Measurements from ENCODE around the gene FANCL.

- TF ChIP-seq CTCF (IDR thresholded peaks at IDR 0.05) (no peak), POLR2A (IDR thresholded peaks at IDR 0.05) (no peak)
Observed at GRCh38 chr2:58120626-58121229, 120.4 kb downstream of the FANCL start.

Measured in testis (tissue), 2 donors.